Endothelial cell of hepatic sinusoid (primary cell): Measurements from ENCODE around the gene URM1.

Source experiments
- in situ Hi-C: cut with HindIII; loops from 2 replicates; pipeline ENCODE4 v1.10.0; 2017; ENCODE audit warnings: low sequenced_read_pairs

The URM1 gene

GRCh38 chr9:128424268-128424780 lies 53.1 kb downstream of the URM1 start:
- in situ Hi-C loops = no loop called here

GRCh38 chr9:128428644-128429512 lies 57.7 kb downstream of the URM1 start:
- in situ Hi-C loops = no loop called here

GRCh38 chr9:128429513-128430086 lies 58.4 kb downstream of the URM1 start:
- in situ Hi-C loops = no loop called here

GRCh38 chr9:128431207-128431606 lies 60.0 kb downstream of the URM1 start:
- in situ Hi-C loops = no loop called here

GRCh38 chr9:128434340-128434739 lies 63.2 kb downstream of the URM1 start:
- in situ Hi-C loops = no loop called here

GRCh38 chr9:128435611-128436010 lies 64.4 kb downstream of the URM1 start:
- in situ Hi-C loops = no loop called here

- in situ Hi-C loops = no loop called here
Measured at GRCh38 chr9:128438343-128439109, 67.4 kb downstream of the URM1 start.

GRCh38 chr9:128439273-128439672 lies 68.1 kb downstream of the URM1 start:
- in situ Hi-C loops = no loop called here
